Osteoblast (primary cell): ENCODE data around the gene PPFIA1. TPM values are rescaled to one million over a fixed set of nuclear protein-coding genes. Genes with fewer than 3 reads are reported as not detected.

Experiments
- DNase-seq: peaks from one replicate; pipeline ENCODE4 v3.0.0; 2011; ENCODE audit warnings: low spot score, mixed read lengths; ENCODE audit not compliant: insufficient read length; ENCODE audit errors: missing footprints
- H2AFZ ChIP-seq: 2 replicates; pipeline ENCODE4 v1.6.0; 2011; ENCODE audit warnings: mild to moderate bottlenecking, low read length
- H3K27ac ChIP-seq: 2 replicates; pipeline ENCODE4 v1.5.1; 2011; ENCODE audit warnings: mild to moderate bottlenecking, low read depth, low read length, moderate library complexity
- H3K27me3 ChIP-seq: 2 replicates; pipeline ENCODE4 v1.6.0; 2012; ENCODE audit warnings: mild to moderate bottlenecking, control low read depth, inconsistent platforms, low read length, moderate library complexity; ENCODE audit not compliant: insufficient read depth
- H3K36me3 ChIP-seq: 2 replicates; pipeline ENCODE4 v1.5.1; 2011; ENCODE audit warnings: mild to moderate bottlenecking, low read length, control low read depth, moderate library complexity; ENCODE audit not compliant: insufficient read depth
- H3K4me1 ChIP-seq: 2 replicates; pipeline ENCODE4 v1.5.1; 2011; ENCODE audit warnings: mild to moderate bottlenecking, low read length, control low read depth, moderate library complexity; ENCODE audit not compliant: insufficient read depth
- H3K4me2 ChIP-seq: 2 replicates; pipeline ENCODE4 v1.6.0; 2011; ENCODE audit warnings: mild to moderate bottlenecking, low read length; ENCODE audit not compliant: insufficient read depth
- H3K4me3 ChIP-seq: fragments of 200-600 bp; sonication (generic); 3 replicates; pipeline ENCODE4 v1.5.1; 2012; ENCODE audit warnings: mild to moderate bottlenecking, low read length, inconsistent platforms; ENCODE audit not compliant: insufficient read depth
- H3K79me2 ChIP-seq: 2 replicates; pipeline ENCODE4 v1.6.0; 2012; ENCODE audit warnings: mild to moderate bottlenecking, low read length, control low read depth, inconsistent platforms; ENCODE audit not compliant: insufficient read depth
- H3K9me3 ChIP-seq: 2 replicates; pipeline ENCODE4 v1.5.1; 2011; ENCODE audit warnings: low read depth, low read length, control low read depth
- H4K20me1 ChIP-seq: 2 replicates; pipeline ENCODE4 v1.6.0; 2012; ENCODE audit warnings: mild to moderate bottlenecking, low read length, control low read depth; ENCODE audit not compliant: insufficient read depth
- total RNA-seq: library from RNA; depleted of rRNA; stranded (reverse); fragments of >200 nt; gene quantifications from 2 replicates; pipeline ENCODE4 v1.2.3, GENCODE V29; 2012
- TF ChIP-seq, protein P1 (sequence below): IDR thresholded peaks from 2 replicates; pipeline ENCODE4 v1.5.1; 2011; ENCODE audit warnings: mild to moderate bottlenecking, low read depth, low read length, moderate library complexity; ENCODE audit errors: extremely low read depth

The PPFIA1 gene
- total RNA-seq, 1 donor: 110 TPM

DNA sequence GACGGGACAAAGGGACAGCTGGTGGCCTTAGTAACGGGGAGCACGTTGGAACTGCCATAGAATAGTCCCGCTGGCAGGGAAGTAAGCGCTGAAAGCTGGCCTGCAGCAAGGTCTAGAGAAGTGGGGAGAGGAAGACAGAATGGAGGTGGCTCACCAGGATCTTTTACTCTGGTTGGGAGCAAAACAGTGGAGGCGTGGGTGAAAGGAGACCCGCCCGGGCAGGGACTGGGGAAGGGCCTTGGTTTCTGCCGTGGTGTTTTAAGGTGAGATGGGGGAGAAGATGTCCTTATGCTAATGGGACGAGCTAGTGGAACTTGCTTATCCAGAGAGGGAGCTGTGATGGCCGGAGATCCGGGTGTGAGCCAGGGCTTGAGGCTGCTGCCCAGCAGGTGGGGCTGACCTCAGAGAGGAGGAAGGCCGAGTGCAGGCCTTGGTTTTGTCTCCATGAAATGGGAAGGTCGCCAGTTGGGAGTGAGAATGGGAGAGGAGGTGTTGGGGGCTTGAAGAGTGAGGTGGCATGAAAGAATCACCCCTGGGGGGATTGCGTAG, 71.5 kb downstream of the PPFIA1 start:
- H3K27ac ChIP-seq: no peak overlapping the region
- no peak overlapping the region for H3K4me3 ChIP-seq
- H4K20me1 ChIP-seq: peaks cover 3% of the 10 kb centered on the region
- no peaks in the 10 kb centered on the region for H3K27me3 ChIP-seq
- TF ChIP-seq, protein P1, sequence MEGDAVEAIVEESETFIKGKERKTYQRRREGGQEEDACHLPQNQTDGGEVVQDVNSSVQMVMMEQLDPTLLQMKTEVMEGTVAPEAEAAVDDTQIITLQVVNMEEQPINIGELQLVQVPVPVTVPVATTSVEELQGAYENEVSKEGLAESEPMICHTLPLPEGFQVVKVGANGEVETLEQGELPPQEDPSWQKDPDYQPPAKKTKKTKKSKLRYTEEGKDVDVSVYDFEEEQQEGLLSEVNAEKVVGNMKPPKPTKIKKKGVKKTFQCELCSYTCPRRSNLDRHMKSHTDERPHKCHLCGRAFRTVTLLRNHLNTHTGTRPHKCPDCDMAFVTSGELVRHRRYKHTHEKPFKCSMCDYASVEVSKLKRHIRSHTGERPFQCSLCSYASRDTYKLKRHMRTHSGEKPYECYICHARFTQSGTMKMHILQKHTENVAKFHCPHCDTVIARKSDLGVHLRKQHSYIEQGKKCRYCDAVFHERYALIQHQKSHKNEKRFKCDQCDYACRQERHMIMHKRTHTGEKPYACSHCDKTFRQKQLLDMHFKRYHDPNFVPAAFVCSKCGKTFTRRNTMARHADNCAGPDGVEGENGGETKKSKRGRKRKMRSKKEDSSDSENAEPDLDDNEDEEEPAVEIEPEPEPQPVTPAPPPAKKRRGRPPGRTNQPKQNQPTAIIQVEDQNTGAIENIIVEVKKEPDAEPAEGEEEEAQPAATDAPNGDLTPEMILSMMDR: no peak
- H3K4me2 ChIP-seq: no peak overlapping the region
- H2AFZ ChIP-seq: no peak overlapping the region
- H3K36me3 ChIP-seq: peaks cover 67% of the 10 kb centered on the region
- H3K4me1 ChIP-seq: no peaks in the 10 kb centered on the region
- no peak for DNase-seq
- H3K79me2 ChIP-seq: no peaks in the 10 kb centered on the region
- H3K9me3 ChIP-seq: no peaks in the 10 kb centered on the region

DNA sequence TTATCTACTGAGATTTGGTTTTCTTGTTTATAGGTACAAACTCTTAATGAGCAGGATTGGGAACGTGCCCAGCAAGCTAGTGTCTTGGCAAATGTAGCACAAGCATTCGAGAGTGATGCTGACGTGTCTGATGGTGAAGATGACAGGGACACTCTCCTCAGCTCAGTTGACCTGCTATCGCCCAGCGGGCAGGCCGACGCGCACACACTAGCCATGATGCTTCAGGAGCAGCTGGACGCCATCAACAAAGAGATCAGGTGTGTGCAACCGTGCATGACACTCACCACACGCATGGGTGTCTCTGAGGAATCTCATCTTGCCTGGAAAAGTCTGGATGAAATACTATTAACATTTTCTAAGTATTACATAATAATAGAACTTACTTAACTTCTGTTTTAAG, 73.1 kb downstream of the PPFIA1 start:
- H3K79me2 ChIP-seq: no peaks in the 10 kb centered on the region
- H3K9me3 ChIP-seq: no peaks in the 10 kb centered on the region
- H3K36me3 ChIP-seq: peaks cover 62% of the 10 kb centered on the region
- no peaks in the 10 kb centered on the region for H3K27me3 ChIP-seq
- no peaks in the 10 kb centered on the region for H3K4me1 ChIP-seq
- H3K27ac ChIP-seq: no peak overlapping the region
- no peak for DNase-seq
- H4K20me1 ChIP-seq: peaks cover 3% of the 10 kb centered on the region
- no peak overlapping the region for H3K4me2 ChIP-seq
- H2AFZ ChIP-seq: no peak overlapping the region
- H3K4me3 ChIP-seq: no peak overlapping the region
- TF ChIP-seq, protein P1: no peak

DNA sequence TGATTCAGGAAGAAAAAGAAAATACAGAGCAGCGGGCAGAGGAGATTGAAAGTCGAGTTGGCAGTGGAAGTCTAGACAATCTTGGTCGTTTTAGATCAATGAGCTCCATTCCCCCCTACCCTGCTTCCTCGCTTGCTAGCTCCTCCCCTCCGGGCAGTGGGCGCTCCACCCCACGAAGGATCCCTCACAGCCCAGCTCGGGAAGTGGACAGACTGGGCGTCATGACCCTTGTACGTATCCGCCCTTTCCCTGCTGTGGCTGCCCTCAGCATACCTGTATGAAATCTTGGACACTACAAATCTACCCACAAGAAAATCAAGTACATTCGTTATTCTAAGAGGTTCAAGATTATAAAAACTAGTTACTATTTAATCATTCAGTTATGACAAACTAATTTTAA, 77.7 kb downstream of the PPFIA1 start:
- Histone ChIP-seq H3K36me3 (peaks cover 51% of the 10 kb centered on the region), H3K79me2 (no peaks in the 10 kb centered on the region), H4K20me1 (no peaks in the 10 kb centered on the region)

DNA sequence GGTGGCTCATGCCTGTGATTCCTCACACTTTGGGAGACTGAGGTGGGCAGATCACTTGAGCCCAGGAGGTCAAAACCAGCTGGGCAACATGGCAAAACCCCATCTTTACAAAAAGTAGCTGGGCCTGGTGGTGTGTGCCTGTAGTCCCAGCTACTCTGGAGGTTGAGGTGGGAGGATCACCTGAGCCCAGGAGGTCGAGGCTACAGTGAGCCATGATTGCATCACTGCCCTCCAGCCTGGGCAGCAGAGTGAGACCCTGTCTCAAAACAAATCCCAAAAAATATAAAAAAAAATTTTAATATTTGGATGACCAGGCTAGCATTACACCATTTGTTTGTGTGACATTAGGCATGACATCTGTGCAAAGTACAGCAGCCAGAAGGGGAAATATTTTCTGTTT, 78.1 kb downstream of the PPFIA1 start:
- Histone ChIP-seq H3K4me2 (no peak overlapping the region), H3K9me3 (no peaks in the 10 kb centered on the region), H3K27ac (no peak overlapping the region), H3K79me2 (no peaks in the 10 kb centered on the region), H3K4me1 (no peaks in the 10 kb centered on the region), H4K20me1 (no peaks in the 10 kb centered on the region), H3K36me3 (peaks cover 49% of the 10 kb centered on the region), H3K4me3 (no peak overlapping the region), H3K27me3 (no peaks in the 10 kb centered on the region), H2AFZ (no peak overlapping the region)
- no peak for DNase-seq
- TF ChIP-seq, protein P1: no peak

More for the DNA sequence above, 77.7 kb downstream of the PPFIA1 start:
- no peak overlapping the region for H3K27ac ChIP-seq
- no peaks in the 10 kb centered on the region for H3K27me3 ChIP-seq
- H3K4me3 ChIP-seq: no peak overlapping the region
- H3K9me3 ChIP-seq: no peaks in the 10 kb centered on the region
- no peak for DNase-seq
- no peaks in the 10 kb centered on the region for H3K4me1 ChIP-seq
- H2AFZ ChIP-seq: no peak overlapping the region
- no peak overlapping the region for H3K4me2 ChIP-seq
- TF ChIP-seq, protein P1: no peak
